Smooth muscle cell (in vitro differentiated cells): ENCODE measurements around the gene RPL13. TPM values are rescaled to one million over a fixed set of nuclear protein-coding genes. Genes with fewer than 3 reads are reported as not detected.

Experiments
- DNase-seq: peaks from one replicate; lab custom pipeline; 2025; ENCODE audit not compliant: unreplicated experiment; lab: John Stamatoyannopoulos, UW
- H2AFZ ChIP-seq: fragments of 200-600 bp; sonication (generic); 2 replicates; pipeline ENCODE4 v1.6.0; 2016; ENCODE audit warnings: antibody characterized with exemption, low read depth, mild to moderate bottlenecking
- H3F3A ChIP-seq: fragments of 200-600 bp; sonication (generic); 2 replicates; pipeline ENCODE4 v1.6.0; 2017; ENCODE audit warnings: antibody characterized with exemption, low read depth
- H3K27ac ChIP-seq: fragments of 200-600 bp; sonication (generic); 2 replicates; pipeline ENCODE4 v1.5.1; 2016; ENCODE audit warnings: low read depth, mild to moderate bottlenecking
- H3K27me3 ChIP-seq: fragments of 200-600 bp; sonication (generic); 2 replicates; pipeline ENCODE4 v1.6.1; 2016; ENCODE audit warnings: low read depth, mild to moderate bottlenecking
- H3K36me3 ChIP-seq: fragments of 200-600 bp; sonication (generic); 2 replicates; pipeline ENCODE4 v1.5.1; 2016; ENCODE audit warnings: low read depth
- H3K4me1 ChIP-seq: fragments of 200-600 bp; sonication (generic); 2 replicates; pipeline ENCODE4 v1.5.1; 2016; ENCODE audit warnings: low read depth
- H3K4me2 ChIP-seq: fragments of 200-600 bp; sonication (generic); 2 replicates; pipeline ENCODE4 v1.6.0; 2016; ENCODE audit warnings: mild to moderate bottlenecking
- H3K4me3 ChIP-seq: fragments of 200-600 bp; sonication (generic); 2 replicates; pipeline ENCODE4 v1.5.1; 2016; ENCODE audit warnings: mild to moderate bottlenecking
- H3K79me2 ChIP-seq: fragments of 200-600 bp; sonication (generic); 2 replicates; pipeline ENCODE4 v1.6.0; 2016; ENCODE audit warnings: low read depth, mild to moderate bottlenecking
- H3K9ac ChIP-seq: fragments of 200-600 bp; sonication (generic); 2 replicates; pipeline ENCODE4 v1.6.0; 2016; ENCODE audit warnings: low read depth
- H3K9me3 ChIP-seq: fragments of 200-600 bp; sonication (generic); replicated peaks from 2 replicates; pipeline ENCODE4 v1.5.1; 2016; ENCODE audit warnings: low read depth
- H4K20me1 ChIP-seq: fragments of 200-600 bp; sonication (generic); 2 replicates; pipeline ENCODE4 v1.6.0; 2016; ENCODE audit warnings: low read depth
- CTCF ChIP-seq: fragments of 200-600 bp; sonication (generic); IDR thresholded peaks from 2 replicates; pipeline ENCODE4 v1.5.1; 2017; ENCODE audit warnings: borderline replicate concordance, mild to moderate bottlenecking, antibody characterized with exemption; ENCODE audit not compliant: insufficient read depth, poor library complexity, severe bottlenecking
- WGBS: methylation state at CpG from one replicate; pipeline ENCODE4 v1.1.7; 2016; ENCODE audit warnings: low lambda C conversion rate; 5-methylcytosine and 5-hydroxymethylcytosine counted together
- polyA plus RNA-seq: library from polyadenylated mRNA; unstranded; fragments of >200 nt; fragmentation: Nextera tagmentation; extraction: Ambion mirVana; gene quantifications from 2 replicates; pipeline ENCODE4 v1.2.1, GENCODE V29; 2016
- total RNA-seq: library from RNA; depleted of rRNA; stranded (reverse); fragments of >200 nt; gene quantifications from 2 replicates; pipeline ENCODE4 v1.2.3, GENCODE V29; 2014

RPL13 gene
- total and polyA plus RNA-seq, 2 experiments from 2014 or later, result 1,063 to 3,917 TPM

- 89% methylated on average over 20 of the region's 20 CpGs for WGBS
- DNase-seq, result no peak
- Histone ChIP-seq H3K9me3 (no peaks in the 10 kb centered on the region), H3K9ac (no peak overlapping the region), H3K27me3 (no peaks in the 10 kb centered on the region), H3K4me1 (no peaks in the 10 kb centered on the region), H3K4me3 (no peak overlapping the region), H4K20me1 (peaks cover 36% of the 10 kb centered on the region), H2AFZ (no peak overlapping the region), H3K4me2 (no peak overlapping the region), H3K36me3 (peaks cover 6% of the 10 kb centered on the region), H3F3A (no peaks in the 10 kb centered on the region), H3K27ac (no peak overlapping the region), H3K79me2 (peaks cover 12% of the 10 kb centered on the region)
- TF ChIP-seq CTCF, result no peak
These were observed 35.2 kb upstream of the RPL13 start for GRCh38 chr16:89525146-89525913.

GRCh38 chr16:89529097-89529496 lies 31.4 kb upstream of the RPL13 start:
- Histone ChIP-seq H3F3A (no peaks in the 10 kb centered on the region), H3K4me3 (no peak overlapping the region), H2AFZ (no peak overlapping the region), H3K4me1 (no peaks in the 10 kb centered on the region), H3K9me3 (no peaks in the 10 kb centered on the region), H3K9ac (no peak overlapping the region), H3K36me3 (peaks cover 6% of the 10 kb centered on the region), H3K4me2 (no peak overlapping the region), H4K20me1 (peaks cover 8% of the 10 kb centered on the region), H3K79me2 (no peaks in the 10 kb centered on the region), H3K27ac (no peak overlapping the region), H3K27me3 (no peaks in the 10 kb centered on the region)
- no peak for DNase-seq
- WGBS, result 88% methylated on average over 16 of the region's 16 CpGs
- no peak for TF ChIP-seq CTCF

- H3K36me3 ChIP-seq, result peaks cover 6% of the 10 kb centered on the region
- H3K4me2 ChIP-seq, result no peak overlapping the region
- no peaks in the 10 kb centered on the region for H3K4me1 ChIP-seq
- H3F3A ChIP-seq, result no peaks in the 10 kb centered on the region
- no peaks in the 10 kb centered on the region for H3K9me3 ChIP-seq
- H2AFZ ChIP-seq, result no peak overlapping the region
- TF ChIP-seq CTCF, result no peak
- H3K79me2 ChIP-seq, result no peaks in the 10 kb centered on the region
- DNase-seq, result no peak
- H3K27me3 ChIP-seq, result no peaks in the 10 kb centered on the region
- 95% methylated on average over 37 of the region's 37 CpGs for WGBS
- no peak overlapping the region for H3K27ac ChIP-seq
- H3K9ac ChIP-seq, result no peak overlapping the region
- peaks cover 16% of the 10 kb centered on the region for H4K20me1 ChIP-seq
- H3K4me3 ChIP-seq, result no peak overlapping the region
These were observed 29.8 kb upstream of the RPL13 start for GRCh38 chr16:89530401-89531381.
